ENCODE measurements around the gene MPND.

Gene MPND

GRCh38 chr19:4300589-4300988 lies 42.8 kb upstream of the MPND start:
- H3K4me3 ChIP-seq (ENCODE audit: control insufficient read depth, low read depth, low read length), result no peak overlapping the region
- DNase-seq (ENCODE audit: low read depth), result no peak
- no peak for TF ChIP-seq CTCF (IDR thresholded peaks at IDR 0.05; ENCODE audit: control insufficient read depth, insufficient read depth, low read depth, low read length, missing control alignments)

- no peak for DNase-seq (ENCODE audit: low read depth)
- no peak overlapping the region for H3K4me3 ChIP-seq (ENCODE audit: control insufficient read depth, low read depth, low read length)
These were observed 41.6 kb upstream of the MPND start for GRCh38 chr19:4301590-4302242.

GRCh38 chr19:4302243-4302640 lies 41.1 kb upstream of the MPND start, which contains the start of gene TMIGD2:
TMIGD2 (minus strand) TSS chr19:4302389; CDS start chr19:4302385, 4 bp downstream.
- no peak within 1 kb of the TSS for H3K4me3 ChIP-seq (ENCODE audit: control insufficient read depth, low read depth, low read length)
- DNase-seq (ENCODE audit: low read depth), result no peak
- TF ChIP-seq CTCF (IDR thresholded peaks at IDR 0.05; ENCODE audit: control insufficient read depth, insufficient read depth, low read depth, low read length, missing control alignments), result no peak

More at GRCh38 chr19:4301590-4302242, 41.6 kb upstream of the MPND start:
- TF ChIP-seq CTCF (IDR thresholded peaks at IDR 0.05; ENCODE audit: control insufficient read depth, insufficient read depth, low read depth, low read length, missing control alignments), result no peak

GRCh38 chr19:4303819-4304537 lies 39.4 kb upstream of the MPND start:
- no peak for DNase-seq (ENCODE audit: low read depth)
- no peak for TF ChIP-seq CTCF (IDR thresholded peaks at IDR 0.05; ENCODE audit: control insufficient read depth, insufficient read depth, low read depth, low read length, missing control alignments)
- H3K4me3 ChIP-seq (ENCODE audit: control insufficient read depth, low read depth, low read length), result no peak overlapping the region

- no peak for TF ChIP-seq CTCF (IDR thresholded peaks at IDR 0.05; ENCODE audit: control insufficient read depth, insufficient read depth, low read depth, low read length, missing control alignments)
- DNase-seq (ENCODE audit: low read depth), result no peak
- peak within 1 kb of the TSS; percentile 25 for H3K4me3 ChIP-seq (ENCODE audit: control insufficient read depth, low read depth, low read length)
These were observed 38.7 kb upstream of the MPND start, which contains the start of gene FSD1 for GRCh38 chr19:4304538-4305256. FSD1 (plus strand) TSS chr19:4304598; CDS start chr19:4304747, 149 bp downstream.

- no peak overlapping the region for H3K4me3 ChIP-seq (ENCODE audit: control insufficient read depth, low read depth, low read length)
- no peak for DNase-seq (ENCODE audit: low read depth)
- no peak for TF ChIP-seq CTCF (IDR thresholded peaks at IDR 0.05; ENCODE audit: control insufficient read depth, insufficient read depth, low read depth, low read length, missing control alignments)
These were observed 38.1 kb upstream of the MPND start for GRCh38 chr19:4305257-4305612.
